RPMI8226 (cell line): ENCODE measurements around the gene CD177.
"Not testable (repeated sequence)": the region's sequence is repeated elsewhere in the genome, so short reads cannot be mapped to it uniquely, and the experiment has no call there.

Source experiments
- DNase-seq: peaks from one replicate; pipeline ENCODE4 v3.0.0-alpha.2; 2015

CD177 gene

DNA sequence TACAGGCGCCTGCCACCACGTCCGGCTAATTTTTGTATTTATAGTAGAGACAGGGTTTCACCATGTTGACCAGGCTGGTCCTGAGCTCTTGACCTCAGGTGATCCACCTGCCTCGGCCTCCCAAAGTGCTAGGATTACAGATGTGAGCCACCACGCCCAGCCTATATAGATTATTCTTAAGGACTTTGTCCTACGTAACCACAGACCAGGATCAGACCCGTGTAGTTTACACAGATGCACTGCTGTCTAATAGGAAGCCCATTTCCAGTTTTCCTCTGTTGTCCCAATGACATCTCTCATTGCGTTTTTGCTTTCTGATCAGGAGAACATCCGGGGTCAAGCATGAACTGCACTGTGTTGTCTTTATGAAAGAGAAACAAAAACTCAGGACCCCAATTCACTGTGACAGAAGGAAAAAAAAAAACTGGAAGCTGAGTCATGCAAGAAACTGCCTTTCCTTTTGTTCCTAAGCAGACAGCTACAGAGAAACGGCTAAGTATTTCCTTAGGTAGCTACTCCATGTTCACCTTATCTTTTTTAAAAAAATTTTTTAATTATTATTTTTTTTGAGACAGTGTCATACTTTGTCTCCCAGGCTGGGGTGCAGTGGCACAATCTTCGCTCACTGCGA lies 29.2 kb downstream of the CD177 start:
- DNase-seq = not testable (repeated sequence)

GRCh38 chr19:43383254-43383653 lies 29.8 kb downstream of the CD177 start:
- DNase-seq = not testable (repeated sequence)

GRCh38 chr19:43383759-43384158 lies 30.3 kb downstream of the CD177 start:
- DNase-seq = not testable (repeated sequence)

- not testable (repeated sequence) for DNase-seq
These were observed 37.5 kb downstream of the CD177 start for GRCh38 chr19:43390903-43391551.

GRCh38 chr19:43391552-43391935 lies 38.1 kb downstream of the CD177 start:
- not testable (repeated sequence) for DNase-seq

GRCh38 chr19:43393501-43393900 lies 40.0 kb downstream of the CD177 start:
- not testable (repeated sequence) for DNase-seq

DNA sequence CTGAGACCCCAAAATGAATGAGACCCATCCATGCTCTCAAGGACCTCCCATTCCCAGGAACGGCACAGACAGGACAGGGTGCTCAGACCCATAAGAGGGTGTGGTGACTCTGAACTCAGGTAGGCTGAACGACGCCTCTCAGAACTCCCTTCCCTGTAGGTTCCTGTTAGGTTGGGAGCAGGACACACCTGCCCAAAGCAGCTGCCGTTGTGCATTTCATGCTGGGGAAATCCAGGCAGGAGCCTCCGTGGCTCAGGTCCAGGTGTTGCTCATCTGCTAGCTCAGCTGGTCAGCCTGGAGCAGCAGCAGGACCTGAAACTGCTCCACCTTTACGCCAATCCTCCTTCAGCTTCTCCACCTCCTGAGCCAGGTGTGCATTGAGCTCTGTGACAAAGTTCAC lies 42.1 kb downstream of the CD177 start:
- peak; percentile 12 for DNase-seq

DNA sequence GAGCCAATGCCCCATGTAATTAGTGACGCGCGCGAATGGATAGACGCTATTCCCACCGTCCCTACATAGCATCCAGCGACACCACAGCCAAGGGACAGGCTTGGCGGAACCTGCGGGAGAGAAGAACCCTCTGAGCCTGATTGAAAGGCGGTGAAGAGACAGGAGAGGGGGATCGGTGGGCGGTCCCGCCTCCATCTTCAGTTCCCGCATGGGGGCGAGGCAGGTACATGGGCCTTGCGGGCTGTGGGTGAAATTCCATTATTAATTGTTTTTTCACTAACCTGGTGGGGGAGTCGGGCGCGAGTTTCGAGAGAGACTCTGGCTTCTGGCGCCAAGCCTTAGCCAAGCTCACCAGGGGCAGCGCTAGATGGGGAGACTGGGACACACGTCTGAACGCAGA lies 52.8 kb downstream of the CD177 start:
- DNase-seq = no peak

- no peak for DNase-seq
These were observed 54.0 kb downstream of the CD177 start for GRCh38 chr19:43407416-43408005.

- DNase-seq = no peak
These were observed 54.6 kb downstream of the CD177 start for GRCh38 chr19:43408043-43408442.

DNA sequence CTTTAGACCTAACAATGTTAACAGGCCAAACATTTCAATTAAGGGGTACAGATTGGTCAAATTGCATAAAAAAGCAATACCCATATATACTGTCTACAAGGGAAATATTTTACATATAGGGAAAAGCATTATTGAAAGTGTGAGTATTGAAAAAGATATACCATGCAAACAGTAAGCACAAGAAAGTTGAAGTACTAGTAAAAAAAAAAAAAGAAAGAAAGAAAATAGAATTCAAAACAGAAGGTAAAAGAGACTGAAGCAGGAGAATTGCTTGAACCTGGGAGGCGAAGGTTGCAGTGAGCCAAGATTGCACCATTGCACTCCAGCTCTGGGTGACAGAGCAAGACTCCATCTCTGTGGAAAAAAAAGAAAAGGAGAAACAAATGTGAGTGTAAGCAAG lies 55.9 kb downstream of the CD177 start:
- no peak for DNase-seq

- no peak for DNase-seq
These were observed 59.0 kb downstream of the CD177 start for GRCh38 chr19:43412441-43412840.
